Loucy (cell line): ENCODE data around the gene DMXL2.

Source experiments
- H2AFZ ChIP-seq: fragments of 200-600 bp; sonication (generic); 2 replicates; pipeline ENCODE4 v1.6.0; 2016; ENCODE audit warnings: antibody characterized with exemption, mild to moderate bottlenecking, low read length, moderate library complexity
- H3F3A ChIP-seq: fragments of 200-600 bp; 2 replicates; pipeline ENCODE4 v1.6.0; 2016; ENCODE audit warnings: antibody characterized with exemption, low read depth, mild to moderate bottlenecking
- H3K27me3 ChIP-seq: fragments of 200-600 bp; sonication (generic); 2 replicates; pipeline ENCODE4 v1.6.1; 2014; ENCODE audit warnings: low read length, mild to moderate bottlenecking; ENCODE audit not compliant: insufficient read depth, poor library complexity, severe bottlenecking
- H3K36me3 ChIP-seq: fragments of 200-600 bp; sonication (generic); 2 replicates; pipeline ENCODE4 v1.6.1; 2016; ENCODE audit warnings: low read length; ENCODE audit not compliant: insufficient read depth
- H3K4me1 ChIP-seq: fragments of 200-600 bp; sonication (generic); 2 replicates; pipeline ENCODE4 v1.5.1; 2014; ENCODE audit warnings: low read length, mild to moderate bottlenecking; ENCODE audit not compliant: insufficient read depth, poor library complexity, severe bottlenecking
- H3K4me2 ChIP-seq: fragments of 200-600 bp; sonication (generic); 2 replicates; pipeline ENCODE4 v1.6.0; 2014; ENCODE audit warnings: antibody characterized with exemption, low read length, low read depth, mild to moderate bottlenecking; ENCODE audit not compliant: poor library complexity, severe bottlenecking
- H3K4me3 ChIP-seq: fragments of 200-600 bp; sonication (generic); 2 replicates; pipeline ENCODE4 v1.5.1; 2014; ENCODE audit warnings: low read length, mild to moderate bottlenecking, mixed read lengths; ENCODE audit not compliant: poor library complexity, severe bottlenecking
- H3K79me2 ChIP-seq: fragments of 200-600 bp; sonication (generic); 2 replicates; pipeline ENCODE4 v1.6.1; 2014; ENCODE audit warnings: low read length; ENCODE audit not compliant: insufficient read depth
- H3K9ac ChIP-seq: fragments of 200-600 bp; sonication (generic); 2 replicates; pipeline ENCODE4 v1.6.0; 2014; ENCODE audit warnings: mild to moderate bottlenecking, low read depth, low read length, moderate library complexity; ENCODE audit not compliant: poor library complexity, severe bottlenecking
- H3K9me2 ChIP-seq: fragments of 200-600 bp; sonication (generic); replicated peaks from 2 replicates; pipeline ENCODE4 v1.6.1; 2016; ENCODE audit warnings: low read depth, low read length, mixed read lengths
- H3K9me3 ChIP-seq: fragments of 200-600 bp; sonication (generic); 2 replicates; pipeline ENCODE4 v1.6.1; 2014; ENCODE audit warnings: mild to moderate bottlenecking, antibody characterized with exemption, low read length, low read depth; ENCODE audit not compliant: insufficient read depth
- H4K20me1 ChIP-seq: fragments of 200-600 bp; sonication (generic); 2 replicates; pipeline ENCODE4 v1.6.0; 2014; ENCODE audit warnings: antibody characterized with exemption, low read length, mild to moderate bottlenecking; ENCODE audit not compliant: insufficient read depth, poor library complexity, severe bottlenecking
- EZH2phosphoT487 ChIP-seq: fragments of 200-600 bp; IDR thresholded peaks from 2 replicates; pipeline ENCODE4 v1.6.1; 2018; ENCODE audit warnings: antibody characterized with exemption, mild to moderate bottlenecking, moderate library complexity, borderline replicate concordance
- TF ChIP-seq, protein P1 (sequence below): fragments of 200-600 bp; sonication (generic); conservative IDR thresholded peaks from 2 replicates; pipeline ENCODE4 v1.5.1; 2014; ENCODE audit warnings: mild to moderate bottlenecking, antibody characterized with exemption, low read length

The DMXL2 gene

GRCh38 chr15:51475736-51476135, 146.8 kb downstream of the DMXL2 start:
- Histone ChIP-seq H3K9ac (no peak overlapping the region), H2AFZ (no peak overlapping the region), H3K9me3 (no peaks in the 10 kb centered on the region), H3K4me2 (no peak overlapping the region), H3K4me1 (no peaks in the 10 kb centered on the region), H4K20me1 (no peaks in the 10 kb centered on the region), H3K4me3 (no peak overlapping the region), H3K27me3 (no peaks in the 10 kb centered on the region), H3K79me2 (no peaks in the 10 kb centered on the region), H3F3A (no peaks in the 10 kb centered on the region), H3K36me3 (peaks cover 13% of the 10 kb centered on the region; the same call in 1 of the 2 replicates), H3K9me2 (no peaks in the 10 kb centered on the region)
- TF ChIP-seq, protein P1, sequence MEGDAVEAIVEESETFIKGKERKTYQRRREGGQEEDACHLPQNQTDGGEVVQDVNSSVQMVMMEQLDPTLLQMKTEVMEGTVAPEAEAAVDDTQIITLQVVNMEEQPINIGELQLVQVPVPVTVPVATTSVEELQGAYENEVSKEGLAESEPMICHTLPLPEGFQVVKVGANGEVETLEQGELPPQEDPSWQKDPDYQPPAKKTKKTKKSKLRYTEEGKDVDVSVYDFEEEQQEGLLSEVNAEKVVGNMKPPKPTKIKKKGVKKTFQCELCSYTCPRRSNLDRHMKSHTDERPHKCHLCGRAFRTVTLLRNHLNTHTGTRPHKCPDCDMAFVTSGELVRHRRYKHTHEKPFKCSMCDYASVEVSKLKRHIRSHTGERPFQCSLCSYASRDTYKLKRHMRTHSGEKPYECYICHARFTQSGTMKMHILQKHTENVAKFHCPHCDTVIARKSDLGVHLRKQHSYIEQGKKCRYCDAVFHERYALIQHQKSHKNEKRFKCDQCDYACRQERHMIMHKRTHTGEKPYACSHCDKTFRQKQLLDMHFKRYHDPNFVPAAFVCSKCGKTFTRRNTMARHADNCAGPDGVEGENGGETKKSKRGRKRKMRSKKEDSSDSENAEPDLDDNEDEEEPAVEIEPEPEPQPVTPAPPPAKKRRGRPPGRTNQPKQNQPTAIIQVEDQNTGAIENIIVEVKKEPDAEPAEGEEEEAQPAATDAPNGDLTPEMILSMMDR, result no peak
- no peak for TF ChIP-seq EZH2phosphoT487

- H2AFZ ChIP-seq, result no peak overlapping the region
- no peak for TF ChIP-seq EZH2phosphoT487
- TF ChIP-seq, protein P1, result no peak
- H4K20me1 ChIP-seq, result no peaks in the 10 kb centered on the region
- H3F3A ChIP-seq, result no peaks in the 10 kb centered on the region
- no peak overlapping the region for H3K4me2 ChIP-seq
- no peak overlapping the region for H3K9ac ChIP-seq
- peaks cover 15% of the 10 kb centered on the region; the same call in 1 of the 2 replicates for H3K36me3 ChIP-seq
- H3K27me3 ChIP-seq, result no peaks in the 10 kb centered on the region
- H3K9me3 ChIP-seq, result no peaks in the 10 kb centered on the region
- H3K9me2 ChIP-seq, result no peaks in the 10 kb centered on the region
- no peaks in the 10 kb centered on the region for H3K79me2 ChIP-seq
- no peaks in the 10 kb centered on the region for H3K4me1 ChIP-seq
- no peak overlapping the region for H3K4me3 ChIP-seq
Observed at GRCh38 chr15:51470512-51470911, 152.1 kb downstream of the DMXL2 start.

GRCh38 chr15:51460796-51461195, 161.8 kb downstream of the DMXL2 start:
- Histone ChIP-seq H3K4me2 (no peak overlapping the region), H2AFZ (no peak overlapping the region), H3K9me3 (no peaks in the 10 kb centered on the region), H3F3A (no peaks in the 10 kb centered on the region), H3K9ac (no peak overlapping the region), H4K20me1 (no peaks in the 10 kb centered on the region), H3K9me2 (no peaks in the 10 kb centered on the region), H3K36me3 (peaks cover 43% of the 10 kb centered on the region; the same call in 1 of the 2 replicates), H3K4me1 (no peaks in the 10 kb centered on the region), H3K79me2 (no peaks in the 10 kb centered on the region), H3K4me3 (no peak overlapping the region), H3K27me3 (no peaks in the 10 kb centered on the region)
- TF ChIP-seq, protein P1, result no peak
